ENCODE measurements around the gene SAPCD2.

SAPCD2 gene

GRCh38 chr9:137052998-137053943 lies 17.1 kb downstream of the SAPCD2 start (continued):
- TF ChIP-seq ZNF785 (tag by site-specific recombination; IDR thresholded peaks at IDR 0.05) (no peak), KLF10 (tag by site-specific recombination; IDR thresholded peaks at IDR 0.05) (no peak), ZNF600 (tag by site-specific recombination; IDR thresholded peaks at IDR 0.05) (0 out of 2 replicates have a peak, but pooled peaks have one; percentile 11), ZNF175 (tag by site-specific recombination; IDR thresholded peaks at IDR 0.05) (no peak)
- TF ChIP-seq, protein P1, sequence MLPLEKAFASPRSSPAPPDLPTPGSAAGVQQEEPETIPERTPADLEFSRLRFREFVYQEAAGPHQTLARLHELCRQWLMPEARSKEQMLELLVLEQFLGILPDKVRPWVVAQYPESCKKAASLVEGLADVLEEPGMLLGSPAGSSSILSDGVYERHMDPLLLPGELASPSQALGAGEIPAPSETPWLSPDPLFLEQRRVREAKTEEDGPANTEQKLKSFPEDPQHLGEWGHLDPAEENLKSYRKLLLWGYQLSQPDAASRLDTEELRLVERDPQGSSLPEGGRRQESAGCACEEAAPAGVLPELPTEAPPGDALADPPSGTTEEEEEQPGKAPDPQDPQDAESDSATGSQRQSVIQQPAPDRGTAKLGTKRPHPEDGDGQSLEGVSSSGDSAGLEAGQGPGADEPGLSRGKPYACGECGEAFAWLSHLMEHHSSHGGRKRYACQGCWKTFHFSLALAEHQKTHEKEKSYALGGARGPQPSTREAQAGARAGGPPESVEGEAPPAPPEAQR (tag by site-specific recombination; IDR thresholded peaks at IDR 0.05), result no peak

DNA sequence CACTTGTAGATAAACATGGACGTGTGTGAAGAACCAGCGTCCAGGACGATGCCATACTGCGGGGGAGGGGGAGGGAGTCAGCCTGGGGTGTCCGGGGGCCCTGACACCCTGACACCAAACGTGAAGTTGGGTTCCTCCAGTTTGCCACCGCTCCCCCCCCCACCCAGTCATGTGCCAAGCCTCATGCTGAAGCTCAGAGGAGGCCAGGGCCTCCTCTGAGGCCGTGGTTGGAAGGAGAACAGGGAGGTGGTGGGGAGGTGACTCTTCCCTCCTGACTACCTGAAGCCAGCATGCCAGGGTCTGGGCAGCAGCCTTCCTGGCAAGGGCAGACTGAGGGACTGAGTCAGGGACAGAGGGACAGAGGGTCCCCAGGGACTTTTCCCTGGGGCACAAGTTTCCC lies 18.1 kb downstream of the SAPCD2 start:
- no peak overlapping the region for H3K27ac ChIP-seq (ENCODE audit: extremely low read depth, low read depth, low read length)
- CTCF ChIA-PET, result interaction anchor here (0.8 to 10.1 kb wide), 5 partner anchors 15 to 185 kb away, joined by 3 to 166 read pairs (median 4); partner anchors contain the start of genes MAN1B1 and SAPCD2
- POLR2A ChIA-PET, result interaction anchor here (0.6 to 1.7 kb wide), 7 partner anchors 12 to 248 kb away, joined by 3 to 7 read pairs (median 3); partner anchors contain the start of genes MAN1B1 and SAPCD2

GRCh38 chr9:137051145-137051724 lies 19.1 kb downstream of the SAPCD2 start:
- H3K4me1 ChIP-seq (ENCODE audit: control insufficient read depth, insufficient read depth, low read length), result no peaks in the 10 kb centered on the region
- no peak overlapping the region for H3K4me3 ChIP-seq (ENCODE audit: low read depth, low read length)
- H3K27ac ChIP-seq (ENCODE audit: extremely low read depth, low read depth, low read length), result no peak overlapping the region
- ChIA-PET POLR2A (no interaction called here), CTCF (interaction anchor here (0.6 to 10.1 kb wide), 3 partner anchors 10 to 17 kb away, joined by 4 to 237 read pairs (median 166); partner anchors contain the start of gene SAPCD2)
- no peaks in the 10 kb centered on the region for H3K36me3 ChIP-seq (ENCODE audit: control insufficient read depth in 2 of 2, insufficient read depth in 1 of 2, low read length in 2 of 2)
- no peaks in the 10 kb centered on the region for H3K9me3 ChIP-seq (ENCODE audit: control insufficient read depth, insufficient read depth, low read depth, low read length)
- no peak for TF ChIP-seq ZNF23 (tag by site-specific recombination; IDR thresholded peaks at IDR 0.05; ENCODE audit: borderline replicate concordance)
- TF ChIP-seq GLIS1 (tag by site-specific recombination; IDR thresholded peaks at IDR 0.05), result 0 out of 2 replicates have a peak, but pooled peaks have one; percentile 29
- TF ChIP-seq ZNF398 (tag by site-specific recombination; IDR thresholded peaks at IDR 0.05), result no peak
- TF ChIP-seq ZNF521 (tag by site-specific recombination; IDR thresholded peaks at IDR 0.05), result no peak

More for the DNA sequence above, 18.1 kb downstream of the SAPCD2 start:
- TF ChIP-seq HOXA7 (CRISPR knock-in tag; IDR thresholded peaks at IDR 0.05; ENCODE audit: borderline replicate concordance) (no peak), ZNF776 (tag by site-specific recombination; IDR thresholded peaks at IDR 0.05; ENCODE audit: borderline replicate concordance) (no peak), GLIS1 (tag by site-specific recombination; IDR thresholded peaks at IDR 0.05) (peak; percentile 91), ZBTB48 (tag by site-specific recombination; IDR thresholded peaks at IDR 0.05) (0 out of 2 replicates have a peak, but pooled peaks have one; percentile 17)
- Histone ChIP-seq H3K9me3 (ENCODE audit: control insufficient read depth, insufficient read depth, low read depth, low read length) (no peaks in the 10 kb centered on the region), H3K4me3 (ENCODE audit: low read depth, low read length) (no peak overlapping the region), H3K36me3 (ENCODE audit: control insufficient read depth in 2 of 2, insufficient read depth in 1 of 2, low read length in 2 of 2) (no peaks in the 10 kb centered on the region), H3K4me1 (ENCODE audit: control insufficient read depth, insufficient read depth, low read length) (no peaks in the 10 kb centered on the region)

- Histone ChIP-seq H3K27ac (ENCODE audit: extremely low read depth, low read depth, low read length) (no peak overlapping the region), H3K36me3 (ENCODE audit: control insufficient read depth in 2 of 2, insufficient read depth in 1 of 2, low read length in 2 of 2) (no peaks in the 10 kb centered on the region), H3K4me3 (ENCODE audit: low read depth, low read length) (no peak overlapping the region), H3K4me1 (ENCODE audit: control insufficient read depth, insufficient read depth, low read length) (no peaks in the 10 kb centered on the region), H3K9me3 (ENCODE audit: control insufficient read depth, insufficient read depth, low read depth, low read length) (no peaks in the 10 kb centered on the region)
- ChIA-PET CTCF (interaction anchor here (0.6 to 5.4 kb wide), 3 partner anchors 11 to 17 kb away, joined by 4 to 237 read pairs (median 6); partner anchors contain the start of gene SAPCD2), POLR2A (no interaction called here)
- TF ChIP-seq ZFP3 (tag by site-specific recombination; IDR thresholded peaks at IDR 0.05; ENCODE audit: low read depth), result no peak
- peak; percentile 93 for TF ChIP-seq ZNF623 (tag by site-specific recombination; IDR thresholded peaks at IDR 0.05)
- no peak for TF ChIP-seq PRDM2 (tag by site-specific recombination; IDR thresholded peaks at IDR 0.05; ENCODE audit: borderline replicate concordance)
- no peak for TF ChIP-seq ZNF843 (tag by site-specific recombination; IDR thresholded peaks at IDR 0.05)
- no peak for TF ChIP-seq ZNF555 (tag by site-specific recombination; conservative IDR thresholded peaks at IDR 0.05)
- TF ChIP-seq SP2 (tag by site-specific recombination; IDR thresholded peaks at IDR 0.05), result peak; percentile 64
These were observed 19.8 kb downstream of the SAPCD2 start for GRCh38 chr9:137050570-137050969.
